Stimulated activated CD4-positive, alpha-beta T cell treated with anti-CD3 and anti-CD28 coated beads, TNF-alpha, amount 100 ng/mL, for 1 hour (primary cell): ENCODE data around the gene RPRD1A.
"Not testable (repeated sequence)": the region's sequence is repeated elsewhere in the genome, so short reads cannot be mapped to it uniquely, and the experiment has no call there.

Experiments
- DNase-seq, 3 donors: peaks; one replicate each; pipeline ENCODE4 v3.0.0-alpha.2; 2020; ENCODE audit warnings: low read depth in 3 of 3, low spot score in 1 of 3

Gene RPRD1A

DNA sequence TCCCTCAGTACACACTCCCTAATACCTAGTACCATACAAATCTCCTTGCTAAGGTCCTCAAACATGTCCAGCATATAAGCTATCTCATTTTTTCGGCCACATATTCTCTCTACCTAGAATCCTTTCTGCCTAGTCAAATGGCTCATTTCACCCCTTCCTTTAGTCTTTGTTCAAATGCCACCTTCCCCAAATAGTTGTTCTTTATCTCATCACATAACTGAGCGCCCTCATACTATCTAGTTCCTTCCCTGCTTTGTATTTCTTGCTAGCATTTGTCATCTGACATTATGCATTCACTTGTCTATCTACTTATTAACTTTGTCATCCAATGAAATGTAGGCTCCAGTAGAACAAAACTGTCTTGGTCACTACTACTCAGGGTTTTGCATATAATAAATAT lies 35.5 kb downstream of the RPRD1A start:
- no peak for DNase-seq

- DNase-seq, result no peak
These were observed 36.0 kb downstream of the RPRD1A start for GRCh38 chr18:36031407-36031806.

DNA sequence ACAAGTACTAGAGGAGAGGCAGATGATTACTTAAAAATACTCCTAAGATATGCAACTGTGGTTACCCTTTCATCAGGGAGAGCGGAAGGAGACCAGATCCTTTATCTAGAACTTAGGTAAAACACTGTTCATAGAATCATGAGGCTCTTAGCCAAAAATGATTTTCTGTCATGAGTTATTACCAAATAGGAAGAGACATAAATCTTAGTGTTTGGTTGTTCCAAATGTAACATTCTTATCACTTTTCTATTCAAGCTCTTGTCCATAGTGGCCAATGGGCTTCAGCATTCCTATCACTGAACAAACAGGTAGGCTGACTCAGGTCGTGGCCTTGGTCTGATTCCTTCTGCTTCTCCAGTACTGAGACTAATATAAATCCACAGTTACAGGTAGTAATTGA lies 38.5 kb downstream of the RPRD1A start:
- DNase-seq, result no peak

DNA sequence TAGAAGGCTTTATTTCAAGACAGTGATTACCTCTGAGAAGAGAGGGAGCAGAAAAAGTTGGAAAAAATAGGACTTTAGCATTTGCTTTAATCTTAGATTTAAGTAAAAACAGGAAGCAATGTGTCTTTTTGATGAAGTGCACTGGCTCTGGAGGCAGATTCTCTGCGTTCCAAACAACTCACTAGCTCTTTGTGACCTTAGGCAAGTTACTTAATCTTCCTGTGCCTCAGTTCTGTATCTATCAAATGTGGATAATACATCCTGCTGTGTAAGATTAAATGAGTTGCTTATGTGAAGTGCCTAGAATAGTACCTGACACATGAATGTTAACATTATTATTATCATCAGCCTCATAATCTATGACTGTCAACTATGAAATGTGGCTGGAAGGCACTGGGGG lies 42.3 kb downstream of the RPRD1A start:
- no peak for DNase-seq

- DNase-seq, result not testable (repeated sequence)
These were observed 43.1 kb downstream of the RPRD1A start for GRCh38 chr18:36024241-36024640.

GRCh38 chr18:36023336-36023735 lies 44.0 kb downstream of the RPRD1A start:
- no peak for DNase-seq

DNA sequence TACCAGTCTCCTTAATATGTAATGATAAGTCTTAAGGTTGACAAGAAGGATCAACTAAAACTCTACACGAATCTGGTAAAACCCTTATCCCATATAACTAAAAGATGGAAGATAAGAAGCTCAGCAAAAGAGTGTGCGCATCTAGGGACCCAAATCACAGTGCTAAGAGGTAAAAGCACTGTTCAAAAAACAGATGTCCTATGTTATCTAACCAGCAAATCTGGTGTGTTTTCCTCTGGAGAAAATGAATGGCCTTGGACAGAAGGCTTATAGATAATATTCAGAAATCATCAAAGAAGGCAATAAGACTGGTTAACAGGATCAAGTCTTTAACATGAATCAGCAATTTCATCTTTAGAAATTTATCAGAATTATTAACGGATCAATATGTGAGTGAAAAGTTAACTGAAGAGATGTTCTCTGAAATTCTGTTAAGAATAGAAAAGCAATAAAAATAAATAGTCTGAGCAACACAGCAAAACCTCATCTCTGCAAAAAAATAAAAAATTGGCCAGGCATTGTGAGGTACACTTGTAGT lies 47.1 kb downstream of the RPRD1A start:
- DNase-seq, result no peak

- no peak for DNase-seq
These were observed 50.1 kb downstream of the RPRD1A start for GRCh38 chr18:36017232-36017631.

DNA sequence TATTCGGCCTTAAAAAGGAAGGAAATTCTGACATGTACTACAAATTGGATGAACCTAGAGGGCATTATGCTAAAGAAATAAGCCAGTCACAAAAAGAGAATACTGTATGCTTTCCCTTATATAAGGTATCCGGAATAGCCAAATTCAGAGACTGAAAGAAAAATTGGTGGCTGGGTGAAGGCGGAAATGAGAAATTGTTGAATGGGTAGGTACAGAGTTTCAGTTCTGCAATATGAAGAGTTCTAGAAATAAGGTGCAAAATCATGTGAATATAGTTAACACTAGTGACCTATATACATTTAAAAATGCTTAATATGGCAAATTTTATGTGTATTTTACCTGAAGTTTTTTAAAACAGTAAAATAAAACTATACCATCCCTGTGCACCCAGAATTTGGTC lies 51.7 kb downstream of the RPRD1A start:
- no peak for DNase-seq

DNA sequence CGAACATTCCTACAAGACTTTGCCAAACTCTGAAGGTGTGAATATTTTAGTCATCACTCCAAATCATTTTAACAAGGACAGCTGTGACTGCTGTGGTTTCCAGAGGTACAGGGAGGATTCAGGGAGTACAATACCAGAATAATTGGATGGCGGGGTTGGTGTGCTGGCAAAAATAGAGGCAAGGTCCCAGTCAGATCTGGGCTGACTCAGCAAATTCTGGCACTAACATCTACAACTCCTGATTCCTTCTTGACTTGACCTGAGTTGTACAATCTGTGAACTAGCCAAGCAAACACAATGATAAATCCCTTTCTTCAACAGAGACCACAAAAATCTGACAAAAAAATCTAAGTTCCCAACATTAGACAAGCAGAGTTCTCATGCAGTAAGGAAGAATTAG lies 54.5 kb downstream of the RPRD1A start:
- DNase-seq, result no peak

- no peak for DNase-seq
These were observed 58.1 kb downstream of the RPRD1A start for GRCh38 chr18:36009214-36009613.

- DNase-seq, result no peak
These were observed 60.4 kb downstream of the RPRD1A start for GRCh38 chr18:36006997-36007396.

DNA sequence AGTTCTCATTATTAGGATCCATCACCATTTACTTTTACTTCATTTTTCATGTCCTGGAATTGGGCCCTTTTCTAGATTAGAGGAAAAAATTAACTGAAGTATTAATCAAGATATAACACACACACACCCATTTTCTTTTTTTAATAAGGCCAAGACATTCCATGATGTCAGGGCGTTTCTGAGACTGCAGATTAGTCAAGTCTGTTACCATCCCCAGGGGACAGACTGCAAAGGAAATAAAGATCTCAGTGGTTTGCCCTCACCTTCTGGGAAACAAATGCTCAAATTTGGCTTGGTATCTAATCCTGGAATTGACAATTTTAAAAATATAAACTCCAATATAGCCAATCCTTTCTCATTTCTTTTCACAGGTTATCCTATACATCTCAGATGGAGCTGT lies 67.4 kb downstream of the RPRD1A start:
- no peak for DNase-seq

DNA sequence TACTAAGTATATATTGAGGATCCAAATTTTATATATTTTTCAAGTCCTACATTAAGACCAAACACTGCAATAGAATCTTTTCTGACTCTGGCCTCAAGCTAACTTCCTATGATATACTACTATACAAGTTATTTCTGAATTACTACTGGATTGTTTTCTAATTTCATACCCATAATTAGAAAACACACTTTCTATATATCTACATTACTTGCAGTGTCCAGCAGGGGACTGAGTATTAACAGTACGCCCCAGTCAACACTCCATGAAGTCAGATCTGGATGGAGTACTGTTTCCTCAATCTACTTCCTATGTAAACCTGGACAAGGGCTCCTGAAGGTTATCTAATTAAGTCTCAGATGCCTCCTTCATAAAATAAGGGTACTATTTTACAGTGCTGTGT lies 68.4 kb downstream of the RPRD1A start:
- DNase-seq, result no peak

GRCh38 chr18:35993013-35993412 lies 74.3 kb downstream of the RPRD1A start:
- no peak for DNase-seq

- no peak for DNase-seq
These were observed 75.7 kb downstream of the RPRD1A start for GRCh38 chr18:35991696-35992095.

DNA sequence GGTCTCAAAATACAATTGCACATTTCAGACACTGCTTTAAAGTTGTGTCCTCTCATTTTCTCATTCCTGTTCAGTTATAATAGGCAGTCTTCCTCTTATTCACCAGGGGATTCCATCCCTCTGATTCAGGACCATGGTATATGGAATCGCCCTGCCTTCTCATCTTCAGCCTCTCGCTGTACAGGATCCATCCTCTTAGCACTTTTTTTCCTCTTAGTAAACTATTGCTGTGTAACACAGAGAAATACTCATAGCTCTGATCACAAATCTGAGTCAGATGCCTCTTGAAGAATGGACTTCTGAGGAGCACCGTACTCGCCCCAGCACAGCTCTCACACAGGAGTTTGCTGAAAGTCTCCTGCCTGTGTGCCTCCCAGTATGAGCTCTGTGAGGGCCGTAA lies 83.5 kb downstream of the RPRD1A start:
- no peak for DNase-seq

DNA sequence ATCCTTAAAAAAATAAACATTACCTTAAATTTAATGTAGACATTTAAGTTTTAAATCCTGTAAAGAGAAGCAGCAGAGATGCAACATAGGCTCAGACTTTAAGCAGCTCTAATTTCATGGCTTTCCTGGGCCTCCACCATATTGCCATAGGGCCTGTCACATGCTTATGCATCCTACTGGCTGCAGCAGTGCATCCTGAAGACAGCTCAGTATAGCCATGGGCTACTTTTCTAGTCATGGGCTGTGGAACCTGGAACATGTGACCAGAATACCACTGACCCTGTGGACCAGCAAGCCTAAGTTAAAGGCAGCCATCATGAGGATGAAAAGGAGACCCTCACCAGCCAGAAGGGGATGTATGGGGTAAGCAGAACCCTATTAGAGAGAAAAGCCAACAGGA lies 84.2 kb downstream of the RPRD1A start:
- DNase-seq, result no peak

DNA sequence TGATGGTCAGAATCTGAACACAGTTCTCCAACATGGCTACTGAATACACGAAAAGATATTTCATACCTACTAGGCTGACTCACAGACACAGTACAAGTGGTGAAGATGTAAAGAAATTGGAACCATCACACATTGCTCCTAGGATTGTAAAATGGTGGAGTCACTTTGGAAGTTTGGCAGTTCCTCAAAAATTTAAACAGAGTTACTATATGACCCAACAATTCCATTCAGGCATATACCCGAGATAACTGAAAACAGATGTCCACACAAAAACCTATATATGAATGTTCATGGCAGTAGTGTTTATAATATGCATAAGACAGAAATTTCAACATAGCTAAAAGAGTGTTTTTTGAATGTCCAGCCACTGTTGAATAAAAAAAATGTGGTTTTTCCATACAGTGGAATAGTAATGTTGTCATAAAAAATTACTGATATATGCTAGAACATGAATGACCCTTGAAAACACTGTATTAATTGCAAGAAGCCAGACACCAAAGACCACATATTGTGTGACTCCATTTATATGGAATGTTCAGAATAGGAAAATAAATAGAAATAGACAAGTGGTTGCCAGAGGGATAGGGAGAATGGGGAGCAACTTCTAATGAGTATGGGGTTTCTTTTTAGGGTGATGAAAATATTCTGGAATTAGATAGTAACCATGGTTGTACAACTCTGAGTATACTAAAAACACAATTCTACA lies 84.8 kb downstream of the RPRD1A start:
- no peak for DNase-seq

DNA sequence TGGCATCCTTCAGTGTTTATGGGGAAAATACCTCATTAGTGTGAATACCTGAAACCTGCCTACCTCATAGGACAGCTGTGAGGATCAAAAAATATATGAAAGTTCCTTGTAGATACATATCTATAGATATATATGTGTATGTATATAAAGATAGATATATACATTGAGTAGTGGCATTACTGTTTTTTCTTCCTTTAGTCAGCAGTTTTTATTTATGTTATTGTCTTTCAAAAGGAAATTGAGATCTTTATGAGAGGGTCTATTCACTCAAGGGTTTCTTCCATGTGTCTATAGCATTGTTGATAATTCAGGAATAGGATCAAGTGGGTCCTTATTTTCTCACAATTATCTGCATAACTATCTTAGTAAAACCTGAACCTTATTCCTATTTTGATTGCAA lies 88.2 kb downstream of the RPRD1A start:
- DNase-seq, result no peak

DNA sequence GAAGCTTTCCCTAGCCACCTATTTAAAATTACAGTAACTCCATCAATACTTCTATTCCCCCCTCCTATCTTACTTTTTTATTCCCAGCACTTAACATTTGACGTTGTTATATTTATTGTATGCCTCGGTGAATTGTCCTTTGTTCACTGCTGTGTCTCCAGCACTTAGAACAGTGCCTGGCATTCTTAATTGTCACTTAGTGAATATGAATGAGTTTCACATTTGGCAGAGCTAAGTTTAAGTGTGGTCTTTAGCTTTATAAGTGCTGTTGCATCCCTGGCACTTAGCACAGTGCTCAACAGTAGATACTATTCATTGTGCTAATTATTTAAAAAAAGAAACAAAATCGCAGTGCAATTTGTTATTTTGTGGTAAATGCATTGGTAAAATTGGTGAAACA lies 93.2 kb downstream of the RPRD1A start:
- DNase-seq, result no peak

DNA sequence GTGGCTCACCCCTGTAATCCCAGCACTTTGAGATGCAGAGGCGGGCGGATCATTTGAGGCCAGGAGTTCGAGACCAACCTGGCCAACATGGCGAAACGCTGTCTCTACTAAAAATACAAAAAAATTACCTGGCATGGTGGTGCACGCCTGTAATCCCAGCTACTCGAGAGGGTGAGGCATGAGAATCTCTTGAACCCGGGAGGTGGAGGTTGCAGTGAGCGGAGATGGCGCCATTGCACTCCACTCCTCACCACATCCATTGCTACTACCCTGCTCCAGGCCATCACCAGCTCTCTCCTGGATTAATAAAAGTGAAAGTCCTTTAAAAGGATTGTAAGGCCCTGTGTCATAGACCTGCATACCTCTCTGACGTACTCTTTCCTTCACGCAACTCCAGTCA lies 93.7 kb downstream of the RPRD1A start:
- no peak for DNase-seq
